Measurements from ENCODE around the gene NFASC. TPM values are rescaled to one million over a fixed set of nuclear protein-coding genes. Genes with fewer than 3 reads are reported as not detected.

Gene NFASC
- total and polyA plus RNA-seq, 4 donors = 0.23 to 5.4 (median 1.9) TPM

DNA sequence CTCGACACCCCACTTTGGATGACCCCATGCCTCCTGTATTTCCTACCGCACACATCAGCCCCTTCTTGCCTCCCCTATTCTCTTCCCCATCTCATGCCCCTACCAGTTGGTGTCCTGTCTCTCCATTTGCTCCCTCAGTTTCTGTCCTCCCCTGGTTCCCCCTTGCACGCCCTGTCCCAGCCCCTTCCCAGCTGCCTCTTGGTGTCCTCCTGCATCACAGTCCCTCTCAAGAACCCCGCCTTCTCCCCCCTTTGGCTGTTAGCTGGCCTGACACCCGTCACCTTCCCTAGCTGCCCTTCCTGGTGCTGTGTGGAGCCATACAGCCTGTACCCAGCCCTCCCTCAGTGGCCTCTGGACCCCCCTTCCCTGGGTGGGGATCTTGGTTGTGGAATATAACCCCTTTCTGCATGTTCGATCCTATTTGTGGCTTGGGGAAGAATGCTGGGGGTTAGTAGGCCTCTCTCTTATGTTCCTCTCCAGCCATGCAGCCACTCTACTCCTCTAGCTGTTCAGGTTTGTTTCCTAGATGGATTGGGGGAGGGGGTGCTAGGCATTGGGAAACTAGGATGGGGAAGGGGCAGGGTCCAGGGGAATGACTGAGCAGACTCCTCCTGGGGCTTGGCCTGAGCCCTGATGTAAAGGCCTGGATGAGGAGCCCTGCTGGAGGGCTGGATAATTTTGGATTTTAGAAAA, 41.4 kb upstream of the NFASC start:
- TF ChIP-seq, protein P1, sequence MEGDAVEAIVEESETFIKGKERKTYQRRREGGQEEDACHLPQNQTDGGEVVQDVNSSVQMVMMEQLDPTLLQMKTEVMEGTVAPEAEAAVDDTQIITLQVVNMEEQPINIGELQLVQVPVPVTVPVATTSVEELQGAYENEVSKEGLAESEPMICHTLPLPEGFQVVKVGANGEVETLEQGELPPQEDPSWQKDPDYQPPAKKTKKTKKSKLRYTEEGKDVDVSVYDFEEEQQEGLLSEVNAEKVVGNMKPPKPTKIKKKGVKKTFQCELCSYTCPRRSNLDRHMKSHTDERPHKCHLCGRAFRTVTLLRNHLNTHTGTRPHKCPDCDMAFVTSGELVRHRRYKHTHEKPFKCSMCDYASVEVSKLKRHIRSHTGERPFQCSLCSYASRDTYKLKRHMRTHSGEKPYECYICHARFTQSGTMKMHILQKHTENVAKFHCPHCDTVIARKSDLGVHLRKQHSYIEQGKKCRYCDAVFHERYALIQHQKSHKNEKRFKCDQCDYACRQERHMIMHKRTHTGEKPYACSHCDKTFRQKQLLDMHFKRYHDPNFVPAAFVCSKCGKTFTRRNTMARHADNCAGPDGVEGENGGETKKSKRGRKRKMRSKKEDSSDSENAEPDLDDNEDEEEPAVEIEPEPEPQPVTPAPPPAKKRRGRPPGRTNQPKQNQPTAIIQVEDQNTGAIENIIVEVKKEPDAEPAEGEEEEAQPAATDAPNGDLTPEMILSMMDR (IDR thresholded peaks at IDR 0.05; ENCODE audit: low read depth, low read length, missing input control) = no peak
- TF ChIP-seq JUND (IDR thresholded peaks at IDR 0.05) (no peak), GABPA (IDR thresholded peaks at IDR 0.05 in 1 of 2, conservative IDR thresholded peaks at IDR 0.05 in 1 of 2) (no peak), EGR1 (IDR thresholded peaks at IDR 0.05; ENCODE audit: low read depth in 2 of 2) (no peak), YY1 (IDR thresholded peaks at IDR 0.05) (no peak)
- TF ChIP-seq, protein P2, sequence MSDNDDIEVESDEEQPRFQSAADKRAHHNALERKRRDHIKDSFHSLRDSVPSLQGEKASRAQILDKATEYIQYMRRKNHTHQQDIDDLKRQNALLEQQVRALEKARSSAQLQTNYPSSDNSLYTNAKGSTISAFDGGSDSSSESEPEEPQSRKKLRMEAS (IDR thresholded peaks at IDR 0.05) = no peak
- TF ChIP-seq, protein P3, sequence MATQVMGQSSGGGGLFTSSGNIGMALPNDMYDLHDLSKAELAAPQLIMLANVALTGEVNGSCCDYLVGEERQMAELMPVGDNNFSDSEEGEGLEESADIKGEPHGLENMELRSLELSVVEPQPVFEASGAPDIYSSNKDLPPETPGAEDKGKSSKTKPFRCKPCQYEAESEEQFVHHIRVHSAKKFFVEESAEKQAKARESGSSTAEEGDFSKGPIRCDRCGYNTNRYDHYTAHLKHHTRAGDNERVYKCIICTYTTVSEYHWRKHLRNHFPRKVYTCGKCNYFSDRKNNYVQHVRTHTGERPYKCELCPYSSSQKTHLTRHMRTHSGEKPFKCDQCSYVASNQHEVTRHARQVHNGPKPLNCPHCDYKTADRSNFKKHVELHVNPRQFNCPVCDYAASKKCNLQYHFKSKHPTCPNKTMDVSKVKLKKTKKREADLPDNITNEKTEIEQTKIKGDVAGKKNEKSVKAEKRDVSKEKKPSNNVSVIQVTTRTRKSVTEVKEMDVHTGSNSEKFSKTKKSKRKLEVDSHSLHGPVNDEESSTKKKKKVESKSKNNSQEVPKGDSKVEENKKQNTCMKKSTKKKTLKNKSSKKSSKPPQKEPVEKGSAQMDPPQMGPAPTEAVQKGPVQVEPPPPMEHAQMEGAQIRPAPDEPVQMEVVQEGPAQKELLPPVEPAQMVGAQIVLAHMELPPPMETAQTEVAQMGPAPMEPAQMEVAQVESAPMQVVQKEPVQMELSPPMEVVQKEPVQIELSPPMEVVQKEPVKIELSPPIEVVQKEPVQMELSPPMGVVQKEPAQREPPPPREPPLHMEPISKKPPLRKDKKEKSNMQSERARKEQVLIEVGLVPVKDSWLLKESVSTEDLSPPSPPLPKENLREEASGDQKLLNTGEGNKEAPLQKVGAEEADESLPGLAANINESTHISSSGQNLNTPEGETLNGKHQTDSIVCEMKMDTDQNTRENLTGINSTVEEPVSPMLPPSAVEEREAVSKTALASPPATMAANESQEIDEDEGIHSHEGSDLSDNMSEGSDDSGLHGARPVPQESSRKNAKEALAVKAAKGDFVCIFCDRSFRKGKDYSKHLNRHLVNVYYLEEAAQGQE (IDR thresholded peaks at IDR 0.05) = no peak
- H3K27me3 ChIP-seq (ENCODE audit: control insufficient read depth in 4 of 4, insufficient read depth in 4 of 4, low read length in 3 of 4) = peaks cover 0 to 8% (median 0%) of the 10 kb centered on the region in 4 donors
- H3K4me1 ChIP-seq (ENCODE audit: control insufficient read depth in 4 of 4, insufficient read depth in 4 of 4, low read length in 3 of 4) = peaks cover 0 to 1% (median 0%) of the 10 kb centered on the region in 4 donors
- H3K27ac ChIP-seq (ENCODE audit: low read depth in 1 of 2, low read length in 2 of 2) = no peak overlapping the region
- DNase-seq (ENCODE audit: low spot score) = no peak
- WGBS = 56% methylated on average over 6 of the region's 6 CpGs
- H3K36me3 ChIP-seq (ENCODE audit: control insufficient read depth in 4 of 4, insufficient read depth in 3 of 4, low read depth in 1 of 4, low read length in 3 of 4) = no peaks in the 10 kb centered on the region
- no peak overlapping the region for H3K4me3 ChIP-seq (ENCODE audit: low read depth in 1 of 3, low read length in 3 of 3)
- H3K9me3 ChIP-seq (ENCODE audit: control insufficient read depth in 4 of 4, low read length in 3 of 4) = no peaks in the 10 kb centered on the region
- no peak overlapping the region for H3K9ac ChIP-seq (ENCODE audit: low read depth in 1 of 2, low read length in 2 of 2)

DNA sequence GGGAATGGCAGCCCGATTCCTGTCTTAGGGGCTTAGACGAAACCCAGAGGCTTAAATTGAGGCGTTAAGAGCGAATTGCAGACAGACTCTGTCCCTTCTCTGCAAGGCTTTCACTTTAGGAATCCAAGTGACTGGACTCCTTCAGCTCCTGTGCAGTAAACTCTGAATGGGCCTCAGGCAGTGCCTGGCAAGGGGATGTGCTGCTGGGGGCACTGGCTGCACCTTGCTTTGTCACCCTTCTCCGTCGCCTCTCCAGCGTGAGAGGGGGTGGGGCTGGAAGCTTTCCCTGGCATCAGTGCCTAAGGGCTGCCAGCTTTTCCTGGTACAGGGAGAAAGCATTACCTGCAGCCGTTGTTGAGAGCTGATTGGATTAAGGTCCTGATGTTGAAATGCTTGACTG, 39.9 kb upstream of the NFASC start:
- no peak for DNase-seq (ENCODE audit: low spot score)
- no peak overlapping the region for H3K27ac ChIP-seq (ENCODE audit: low read depth in 1 of 2, low read length in 2 of 2)
- no peaks in the 10 kb centered on the region for H3K36me3 ChIP-seq (ENCODE audit: control insufficient read depth in 4 of 4, insufficient read depth in 3 of 4, low read depth in 1 of 4, low read length in 3 of 4)
- H3K27me3 ChIP-seq (ENCODE audit: control insufficient read depth in 4 of 4, insufficient read depth in 4 of 4, low read length in 3 of 4) = peaks cover 0 to 6% (median 0%) of the 10 kb centered on the region in 4 donors
- H3K9ac ChIP-seq (ENCODE audit: low read depth in 1 of 2, low read length in 2 of 2) = no peak overlapping the region
- H3K9me3 ChIP-seq (ENCODE audit: control insufficient read depth in 4 of 4, low read length in 3 of 4) = no peaks in the 10 kb centered on the region
- H3K4me1 ChIP-seq (ENCODE audit: control insufficient read depth in 4 of 4, insufficient read depth in 4 of 4, low read length in 3 of 4) = peaks cover 0 to 1% (median 0%) of the 10 kb centered on the region in 4 donors
- TF ChIP-seq HNF4A (conservative IDR thresholded peaks at IDR 0.05) (no peak), FOXA1 (IDR thresholded peaks at IDR 0.05) (no peak), FOXA2 (IDR thresholded peaks at IDR 0.05) (no peak), RAD21 (IDR thresholded peaks at IDR 0.05) (no peak), HNF4G (IDR thresholded peaks at IDR 0.05) (no peak), EGR1 (IDR thresholded peaks at IDR 0.05; ENCODE audit: low read depth in 2 of 2) (no peak), RXRA (IDR thresholded peaks at IDR 0.05) (no peak), SP1 (IDR thresholded peaks at IDR 0.05) (no peak)
- TF ChIP-seq, protein P2 (IDR thresholded peaks at IDR 0.05) = no peak
- TF ChIP-seq, protein P4, sequence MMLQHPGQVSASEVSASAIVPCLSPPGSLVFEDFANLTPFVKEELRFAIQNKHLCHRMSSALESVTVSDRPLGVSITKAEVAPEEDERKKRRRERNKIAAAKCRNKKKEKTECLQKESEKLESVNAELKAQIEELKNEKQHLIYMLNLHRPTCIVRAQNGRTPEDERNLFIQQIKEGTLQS (IDR thresholded peaks at IDR 0.05) = no peak
- TF ChIP-seq, protein P5, sequence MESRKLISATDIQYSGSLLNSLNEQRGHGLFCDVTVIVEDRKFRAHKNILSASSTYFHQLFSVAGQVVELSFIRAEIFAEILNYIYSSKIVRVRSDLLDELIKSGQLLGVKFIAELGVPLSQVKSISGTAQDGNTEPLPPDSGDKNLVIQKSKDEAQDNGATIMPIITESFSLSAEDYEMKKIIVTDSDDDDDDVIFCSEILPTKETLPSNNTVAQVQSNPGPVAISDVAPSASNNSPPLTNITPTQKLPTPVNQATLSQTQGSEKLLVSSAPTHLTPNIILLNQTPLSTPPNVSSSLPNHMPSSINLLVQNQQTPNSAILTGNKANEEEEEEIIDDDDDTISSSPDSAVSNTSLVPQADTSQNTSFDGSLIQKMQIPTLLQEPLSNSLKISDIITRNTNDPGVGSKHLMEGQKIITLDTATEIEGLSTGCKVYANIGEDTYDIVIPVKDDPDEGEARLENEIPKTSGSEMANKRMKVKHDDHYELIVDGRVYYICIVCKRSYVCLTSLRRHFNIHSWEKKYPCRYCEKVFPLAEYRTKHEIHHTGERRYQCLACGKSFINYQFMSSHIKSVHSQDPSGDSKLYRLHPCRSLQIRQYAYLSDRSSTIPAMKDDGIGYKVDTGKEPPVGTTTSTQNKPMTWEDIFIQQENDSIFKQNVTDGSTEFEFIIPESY (IDR thresholded peaks at IDR 0.05) = no peak
- 49% methylated on average over 8 of the region's 8 CpGs for WGBS
- no peak overlapping the region for H3K4me3 ChIP-seq (ENCODE audit: low read depth in 1 of 3, low read length in 3 of 3)
